HG03439 (cell line): ENCODE measurements around the gene TXNRD1.

Source experiments
- ATAC-seq: cut with Tn5 transposase; IDR thresholded peaks from one replicate; pipeline ENCODE4 v1.9.1; 2021; ENCODE audit warnings: mild to moderate bottlenecking, moderate library complexity; ENCODE audit not compliant: unreplicated experiment

The TXNRD1 gene

GRCh38 chr12:104360157-104360556 is 144.6 kb downstream of the TXNRD1 start:
- no peak for ATAC-seq

GRCh38 chr12:104360983-104361707 is 145.6 kb downstream of the TXNRD1 start:
- ATAC-seq: no peak

GRCh38 chr12:104365921-104366410 is 150.4 kb downstream of the TXNRD1 start:
- ATAC-seq: no peak

- ATAC-seq: no peak
These were observed 154.1 kb downstream of the TXNRD1 start for GRCh38 chr12:104369708-104370107.

DNA sequence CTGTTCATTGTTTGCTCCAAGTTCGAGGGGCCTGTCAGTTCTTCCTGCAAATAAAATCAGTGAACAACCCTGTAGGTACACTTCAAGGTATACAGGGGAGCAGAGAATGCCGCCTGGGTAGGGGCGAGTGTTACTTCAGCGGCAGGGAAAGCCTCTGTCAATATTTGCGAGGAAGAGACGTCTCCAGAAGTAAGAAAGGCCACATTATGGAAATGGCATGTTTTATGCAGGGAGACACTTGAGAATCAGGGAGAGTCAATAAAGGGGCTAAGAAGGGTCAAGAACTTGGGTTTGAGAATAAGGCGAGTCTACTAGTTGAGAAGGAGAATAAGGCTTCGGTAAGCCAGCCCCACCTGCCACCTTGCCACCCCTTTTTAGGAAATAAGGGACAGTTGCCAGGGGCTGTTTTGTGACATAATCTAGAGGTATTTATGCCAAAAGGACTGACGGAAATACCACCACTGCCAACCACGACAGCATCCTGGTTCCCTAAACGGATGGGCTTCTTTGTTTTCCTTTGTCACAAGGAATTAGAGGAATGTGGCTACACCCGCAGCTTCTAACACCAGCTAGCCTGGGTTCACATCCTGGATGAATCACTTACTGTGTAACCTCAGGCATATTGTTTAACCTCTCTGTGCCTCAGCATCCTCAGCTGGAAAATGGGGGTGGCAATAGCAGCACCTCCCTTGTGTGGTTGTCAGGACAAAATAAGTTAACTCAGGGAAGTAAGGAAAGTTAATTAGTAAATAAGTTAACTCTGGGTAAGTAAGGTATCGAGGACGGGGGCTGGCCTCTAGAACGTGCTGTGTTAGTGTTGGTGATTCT is 155.7 kb downstream of the TXNRD1 start:
- ATAC-seq: no peak

DNA sequence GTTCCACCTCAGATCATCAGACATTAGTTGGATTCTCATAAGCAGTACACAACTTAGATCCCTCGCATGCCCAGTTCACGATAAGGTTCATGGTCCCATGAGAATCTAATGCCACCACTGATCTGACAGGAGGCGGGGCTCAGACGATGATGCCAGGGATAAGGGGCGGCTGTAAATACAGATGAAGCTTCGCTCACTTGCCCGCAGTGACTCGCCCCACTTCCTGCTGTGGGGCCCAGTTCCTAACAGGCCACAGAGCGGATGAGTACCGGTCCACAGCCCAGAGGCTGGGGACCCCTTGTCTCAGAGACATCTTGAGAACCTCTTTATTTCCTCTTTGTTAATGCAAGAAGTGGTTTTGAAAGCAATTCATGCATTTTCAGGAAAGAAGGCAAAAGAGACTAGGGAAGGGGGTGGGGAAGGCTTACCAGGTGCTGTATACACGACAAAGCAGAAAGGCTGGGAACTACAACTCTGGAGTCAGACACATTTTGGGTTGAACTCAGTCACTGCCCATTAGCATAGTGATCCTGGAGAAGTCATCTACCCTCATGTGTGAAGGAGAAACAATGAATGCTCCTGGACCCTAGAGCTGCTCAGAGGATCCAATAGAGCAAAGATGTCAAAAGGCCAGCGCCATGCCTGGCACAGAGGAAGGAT is 156.6 kb downstream of the TXNRD1 start:
- no peak for ATAC-seq

- no peak for ATAC-seq
These were observed 157.2 kb downstream of the TXNRD1 start for GRCh38 chr12:104372721-104373335.

DNA sequence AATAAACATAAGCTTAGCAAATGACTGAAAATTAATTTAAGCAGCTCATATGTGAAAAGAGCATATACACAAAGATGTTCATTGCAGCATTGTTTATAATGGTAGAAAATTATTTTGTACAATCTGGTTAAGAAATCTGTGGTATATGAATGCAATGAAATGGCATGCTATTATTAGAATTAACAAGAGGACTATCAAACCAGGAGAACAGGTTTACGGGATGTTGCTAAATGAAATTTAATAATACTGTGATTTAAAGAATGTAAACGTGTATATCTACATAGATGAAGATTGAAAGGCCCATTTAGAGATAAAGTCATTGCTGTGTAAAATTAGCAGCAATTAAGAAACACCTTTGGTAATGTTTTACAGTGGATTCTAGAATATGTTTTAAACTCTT is 158.5 kb downstream of the TXNRD1 start:
- no peak for ATAC-seq

GRCh38 chr12:104374806-104375205 is 159.2 kb downstream of the TXNRD1 start:
- ATAC-seq: no peak

DNA sequence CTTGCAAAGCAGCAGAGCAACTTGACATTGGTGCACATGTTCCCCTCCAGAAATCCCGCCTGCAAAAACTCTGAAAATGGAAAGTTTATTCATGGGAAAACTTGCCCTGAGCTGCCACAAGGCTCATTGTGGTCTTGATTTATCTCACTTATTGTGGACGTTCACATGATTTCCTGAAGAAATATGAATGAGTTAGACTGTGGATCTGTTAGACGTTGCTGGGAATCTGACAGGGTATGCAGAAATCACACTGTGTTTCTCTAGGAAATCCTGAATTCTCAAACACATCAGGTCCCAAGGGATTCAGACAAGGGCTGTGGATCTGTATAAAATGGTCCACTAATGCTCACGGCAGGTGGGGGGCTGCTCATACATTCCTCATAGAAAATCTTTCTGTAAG is 160.2 kb downstream of the TXNRD1 start:
- ATAC-seq: no peak

- ATAC-seq: no peak
These were observed 161.3 kb downstream of the TXNRD1 start for GRCh38 chr12:104376650-104377513.

- no peak for ATAC-seq
These were observed 161.9 kb downstream of the TXNRD1 start for GRCh38 chr12:104377514-104377812.

DNA sequence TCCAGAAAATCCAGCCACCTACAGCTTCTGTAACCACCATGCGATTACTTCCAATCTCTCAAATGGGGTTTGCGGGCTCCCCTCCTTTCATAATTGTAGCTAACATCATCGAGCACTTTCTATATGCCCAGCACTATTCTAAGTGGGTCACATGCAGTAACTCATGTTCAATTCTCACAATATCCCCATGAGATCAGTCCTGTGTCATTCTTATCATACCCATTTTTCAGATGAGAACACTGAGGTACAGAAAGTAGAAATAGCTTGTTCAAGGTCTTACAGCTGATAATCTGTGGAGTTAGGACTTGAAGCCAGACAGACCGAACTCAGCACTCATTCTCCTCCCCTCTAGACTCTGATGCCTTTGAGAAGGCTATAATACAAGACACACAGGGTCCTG is 162.8 kb downstream of the TXNRD1 start:
- no peak for ATAC-seq

DNA sequence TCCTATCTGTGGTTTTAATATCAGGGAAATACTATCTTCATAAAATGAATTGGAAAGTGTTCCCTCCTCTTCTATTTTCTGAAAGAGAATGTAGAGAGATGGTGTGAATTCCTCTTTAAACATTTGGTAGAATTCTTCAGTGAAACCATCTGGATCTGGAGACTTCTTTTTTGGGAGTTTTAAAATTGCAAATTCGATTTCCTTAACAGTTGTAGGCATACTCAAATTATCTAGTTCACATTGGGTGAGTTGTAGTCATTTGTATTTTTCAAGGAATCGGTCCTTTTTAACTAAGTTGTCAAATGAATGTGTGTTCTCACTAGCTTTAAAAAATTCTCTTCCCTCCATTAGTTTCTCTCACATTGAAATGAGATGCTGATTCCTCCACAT is 165.8 kb downstream of the TXNRD1 start:
- ATAC-seq: no peak

GRCh38 chr12:104381731-104382480 is 166.3 kb downstream of the TXNRD1 start:
- peak; percentile 64 for ATAC-seq

DNA sequence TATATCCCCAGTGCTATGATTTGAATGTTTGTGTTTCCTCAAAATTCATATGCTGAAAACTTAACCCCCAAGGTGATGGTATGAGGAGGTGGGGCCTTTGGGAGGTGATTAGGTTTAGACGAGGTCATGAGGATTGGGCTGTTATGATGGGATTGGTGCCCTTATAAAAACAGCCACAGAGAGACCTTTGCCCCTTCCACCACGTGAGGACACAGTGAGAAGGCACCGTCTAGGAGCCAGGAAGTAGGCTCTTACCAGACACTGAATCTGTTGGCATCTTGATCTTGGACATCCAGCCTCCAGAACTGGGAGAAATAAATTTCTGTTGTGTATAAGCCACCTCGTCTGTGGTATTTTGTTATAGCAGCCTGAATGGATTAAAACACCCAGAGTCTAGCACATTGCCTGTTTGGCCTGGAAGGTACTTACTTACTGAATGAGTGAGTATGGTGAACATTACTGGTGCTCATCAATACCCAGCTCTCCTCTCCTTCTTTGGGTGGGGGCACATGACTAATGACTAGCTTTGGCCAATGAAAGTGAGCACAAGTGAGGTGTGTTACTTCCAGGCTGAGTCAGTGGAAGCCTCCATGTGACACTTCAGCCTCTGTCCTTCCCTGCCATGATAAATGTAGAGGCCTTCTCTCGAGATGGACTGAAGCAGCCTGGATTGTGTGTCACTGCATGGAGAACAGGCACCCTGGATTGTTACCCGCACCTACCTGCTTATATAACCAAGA is 168.7 kb downstream of the TXNRD1 start:
- no peak for ATAC-seq

DNA sequence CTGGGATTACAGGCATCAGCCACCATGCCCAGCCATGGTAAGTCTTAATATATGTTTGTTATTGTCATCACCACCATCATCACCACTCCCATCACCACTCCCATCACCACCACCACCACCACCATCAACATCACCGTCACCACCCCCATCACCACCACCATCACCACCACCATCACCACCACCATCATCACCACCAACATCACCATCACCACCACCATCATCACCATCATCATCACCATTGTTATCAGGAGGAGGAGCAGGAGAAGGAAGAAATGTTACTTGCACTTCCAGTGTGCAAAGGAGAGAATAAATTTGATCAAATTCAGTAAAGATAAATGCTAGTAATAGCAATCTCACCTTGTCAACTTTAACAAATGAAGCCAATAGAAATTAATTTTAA is 169.9 kb downstream of the TXNRD1 start:
- no peak for ATAC-seq

GRCh38 chr12:104386461-104386860 is 170.9 kb downstream of the TXNRD1 start:
- no peak for ATAC-seq

DNA sequence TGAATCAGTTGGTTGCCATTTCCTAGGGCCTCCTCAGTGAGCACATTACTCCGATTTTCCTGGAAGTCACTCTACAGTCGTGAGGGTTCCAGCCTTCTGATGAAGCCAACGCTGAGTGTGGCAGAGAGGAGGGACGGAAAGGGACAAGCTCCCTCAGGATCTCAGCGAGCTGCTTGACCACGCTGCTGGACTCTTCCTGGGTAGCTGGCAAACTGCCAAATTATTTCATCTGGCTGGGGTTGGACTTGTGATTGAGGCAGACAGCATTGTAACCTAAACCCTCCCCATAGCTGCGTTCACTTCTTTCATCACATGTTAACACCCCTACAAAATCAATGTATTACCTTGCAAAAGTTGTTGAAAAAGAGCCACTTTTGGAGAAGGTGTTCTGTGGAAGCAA is 171.6 kb downstream of the TXNRD1 start:
- no peak for ATAC-seq
